PC-3 (cell line): Measurements from ENCODE around the gene ITGA8. TPM values are rescaled to one million over a fixed set of nuclear protein-coding genes. Genes with fewer than 3 reads are reported as not detected.

Experiments used
- ATAC-seq: fragments of 200-7000 bp; cut with Tn5 transposase; 2 replicates; pipeline ENCODE4 v1.9.1; 2020; ENCODE audit warnings: mild to moderate bottlenecking, moderate library complexity
- BruUV-seq: library from RNA; stranded (reverse); fragments of 400-500 nt; replicated peaks from 2 replicates; lab custom pipeline; 2021; lab: Mats Ljungman, UMichigan
- CTCF ChIA-PET: fragments of 300-600 bp; sonication (Branson Sonifier 250); formaldehyde crosslinking; loops from one replicate; lab custom pipeline; 2022; ENCODE audit warnings: antibody characterized with exemption; lab: Charles Lee
- POLR2A ChIA-PET: fragments of 300-600 bp; sonication (Branson Sonifier 250); formaldehyde crosslinking; loops from one replicate; lab custom pipeline; 2022; ENCODE audit warnings: antibody characterized with exemption; ENCODE audit not compliant: unreplicated experiment; lab: Charles Lee
- DNase-seq: peaks from one replicate; pipeline ENCODE4 v3.0.0-alpha.2; 2015
- H2AFZ ChIP-seq: fragments of 300-600 bp; sonication (generic); 2 replicates; pipeline ENCODE4 v1.6.0; 2016; ENCODE audit warnings: antibody characterized with exemption, low read length
- H3F3A ChIP-seq: fragments of 300-600 bp; sonication (generic); one replicate; pipeline ENCODE4 v1.6.0; 2017; ENCODE audit warnings: antibody characterized with exemption, low read length, control low read depth, mild to moderate bottlenecking; ENCODE audit not compliant: unreplicated experiment
- H3K27ac ChIP-seq: fragments of 300-600 bp; sonication (generic); 2 replicates; pipeline ENCODE4 v1.5.1; 2016; ENCODE audit warnings: mild to moderate bottlenecking, low read length
- H3K27me3 ChIP-seq: fragments of 300-600 bp; sonication (generic); 2 replicates; pipeline ENCODE4 v1.6.1; 2016; ENCODE audit warnings: low read length, mixed read lengths
- H3K36me3 ChIP-seq: fragments of 300-600 bp; sonication (generic); 2 replicates; pipeline ENCODE4 v1.6.1; 2016; ENCODE audit warnings: low read depth, mixed run types, low read length, mixed read lengths
- H3K4me1 ChIP-seq: fragments of 300-600 bp; sonication (generic); 2 replicates; pipeline ENCODE4 v1.5.1; 2016; ENCODE audit warnings: low read length; ENCODE audit not compliant: insufficient read depth
- H3K4me2 ChIP-seq: fragments of 300-600 bp; sonication (generic); 2 replicates; pipeline ENCODE4 v1.6.0; 2016; ENCODE audit warnings: low read length
- H3K4me3 ChIP-seq: fragments of 300-600 bp; sonication (generic); 2 replicates; pipeline ENCODE4 v1.5.1; 2016; ENCODE audit warnings: mild to moderate bottlenecking, low read length, mixed read lengths
- H3K79me2 ChIP-seq: fragments of 300-600 bp; sonication (generic); 2 replicates; pipeline ENCODE4 v1.6.1; 2017; ENCODE audit warnings: low read length, mixed read lengths
- H3K9ac ChIP-seq: fragments of 300-600 bp; sonication (generic); 2 replicates; pipeline ENCODE4 v1.6.0; 2016; ENCODE audit warnings: mild to moderate bottlenecking, low read length
- H3K9me2 ChIP-seq: fragments of 300-600 bp; sonication (generic); replicated peaks from 2 replicates; pipeline ENCODE4 v1.6.1; 2016; ENCODE audit warnings: mixed run types, low read length, mixed read lengths
- H3K9me3 ChIP-seq: fragments of 300-600 bp; sonication (generic); 2 replicates; pipeline ENCODE4 v1.6.1; 2016; ENCODE audit warnings: low read length, mixed read lengths
- H4K20me1 ChIP-seq: fragments of 300-600 bp; sonication (generic); 2 replicates; pipeline ENCODE4 v1.6.1; 2016; ENCODE audit warnings: low read length, mixed read lengths
- CTCF ChIP-seq: fragments of 300-600 bp; sonication (generic); conservative IDR thresholded peaks from 2 replicates; pipeline ENCODE4 v1.5.1; 2017; ENCODE audit warnings: antibody characterized with exemption, low read depth, mild to moderate bottlenecking, low read length
- EZH2 ChIP-seq: fragments of 300-600 bp; sonication (generic); IDR thresholded peaks from one replicate; pipeline ENCODE4 v1.6.1; 2017; ENCODE audit warnings: antibody characterized with exemption, mild to moderate bottlenecking, low read length; ENCODE audit not compliant: unreplicated experiment
- EZH2phosphoT487 ChIP-seq: fragments of 300-600 bp; sonication (generic); IDR thresholded peaks from 2 replicates; pipeline ENCODE4 v1.6.1; 2018; ENCODE audit warnings: mild to moderate bottlenecking, antibody characterized with exemption, low read length, borderline replicate concordance
- intact Hi-C: fragments of 100-400 bp; cut with micrococcal nuclease; formaldehyde crosslinking; loops from 2 replicates; pipeline ENCODE4 v1.9.0; 2023
- total RNA-seq: library from RNA; depleted of rRNA; stranded (reverse); fragments of >200 nt; gene quantifications from 2 replicates; pipeline ENCODE4 v1.2.3, GENCODE V29; 2014

ITGA8 gene
- total RNA-seq, 1 experiment from 2014 or later, result not detected

- intact Hi-C loops, result no loop called here
- CTCF ChIA-PET, result no interaction called here
- no peaks in the 10 kb centered on the region for H3K9me3 ChIP-seq
- H3K27me3 ChIP-seq, result no peaks in the 10 kb centered on the region
- no peaks in the 10 kb centered on the region for H3K79me2 ChIP-seq
- no peaks in the 10 kb centered on the region for H3K4me1 ChIP-seq
- no peaks in the 10 kb centered on the region for H3F3A ChIP-seq
- POLR2A ChIA-PET, result no interaction called here
- no peak overlapping the region for H3K9ac ChIP-seq
- TF ChIP-seq EZH2phosphoT487, result no peak
- no peak for TF ChIP-seq CTCF
- no peak for TF ChIP-seq EZH2
- no peak overlapping the region for H2AFZ ChIP-seq
- no peaks in the 10 kb centered on the region for H3K9me2 ChIP-seq
- no peak overlapping the region for H3K4me3 ChIP-seq
- DNase-seq (no peak), ATAC-seq (no peak)
- no peaks in the 10 kb centered on the region for H3K36me3 ChIP-seq
- H4K20me1 ChIP-seq, result no peaks in the 10 kb centered on the region
- BruUV-seq, result no TSS peak
- no peak overlapping the region for H3K27ac ChIP-seq
- no peak overlapping the region for H3K4me2 ChIP-seq
Measured at GRCh38 chr10:15703944-15704580, 15.7 kb downstream of the ITGA8 start.

- H3K36me3 ChIP-seq, result no peaks in the 10 kb centered on the region
- no peaks in the 10 kb centered on the region for H3K27me3 ChIP-seq
- DNase-seq (no peak), ATAC-seq (no peak)
- H3K9me3 ChIP-seq, result no peaks in the 10 kb centered on the region
- H3K27ac ChIP-seq, result no peak overlapping the region
- no peak for TF ChIP-seq CTCF
- no peak for TF ChIP-seq EZH2phosphoT487
- TF ChIP-seq EZH2, result no peak
- H3K9me2 ChIP-seq, result no peaks in the 10 kb centered on the region
- no peaks in the 10 kb centered on the region for H3K79me2 ChIP-seq
- no peak overlapping the region for H3K4me3 ChIP-seq
- ChIA-PET CTCF (no interaction called here), POLR2A (no interaction called here)
- intact Hi-C loops, result no loop called here
- no peaks in the 10 kb centered on the region for H4K20me1 ChIP-seq
- BruUV-seq, result no TSS peak
- H3K4me1 ChIP-seq, result no peaks in the 10 kb centered on the region
- no peak overlapping the region for H3K4me2 ChIP-seq
- no peak overlapping the region for H2AFZ ChIP-seq
- H3F3A ChIP-seq, result no peaks in the 10 kb centered on the region
- no peak overlapping the region for H3K9ac ChIP-seq
Measured at GRCh38 chr10:15703151-15703880, 16.4 kb downstream of the ITGA8 start.
